ENCODE results near the gene NOXO1.
"Not testable (repeated sequence)": the region's sequence is repeated elsewhere in the genome, so short reads cannot be mapped to it uniquely, and the experiment has no call there.

The NOXO1 gene

DNA sequence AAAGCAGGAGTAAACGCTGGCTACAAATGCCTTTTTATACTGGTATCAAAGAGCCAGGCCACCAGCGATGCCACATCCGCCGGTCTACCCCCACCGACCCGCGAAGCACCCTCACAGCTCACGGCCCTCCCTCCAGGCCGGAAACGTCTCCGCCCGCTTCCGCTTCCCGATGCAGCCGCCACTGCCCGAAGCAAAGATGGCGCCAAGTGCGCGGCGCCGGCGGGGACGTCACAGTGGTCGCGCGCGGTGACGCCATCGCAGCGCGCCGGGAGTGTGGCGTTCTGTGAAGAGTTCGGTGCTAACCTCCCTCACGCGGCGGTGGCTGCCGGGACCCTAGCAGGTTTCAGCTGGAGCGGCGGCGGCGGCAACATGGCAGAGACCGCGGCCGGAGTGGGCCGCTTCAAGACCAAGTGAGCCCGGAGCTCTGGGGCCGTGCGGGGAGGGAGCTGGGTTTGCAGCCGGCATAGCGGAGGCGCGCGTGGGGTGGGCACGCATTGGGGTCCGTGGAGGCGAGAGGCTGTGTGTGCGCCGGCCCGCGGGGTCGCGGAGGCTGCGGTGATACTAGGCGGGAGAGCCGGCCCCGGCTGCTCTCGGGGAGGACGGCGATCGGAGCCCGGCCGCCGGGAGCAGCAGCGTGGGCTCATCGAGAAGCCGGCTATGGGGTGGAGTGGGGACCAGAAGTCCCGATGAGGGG is 9.3 kb downstream of the NOXO1 start, which contains the start of gene TBL3:
Gene TBL3 (plus strand): TSS at position 258 of the 694 bp plus-strand sequence. CDS start 112 bp downstream, at position 370.
- Mint-ChIP-seq H3K36me3 (ENCODE audit: low read depth) (peaks cover 22% of the 10 kb centered on the region), H3K27me3 (no peaks in the 10 kb centered on the region), H3K27ac (peak within 1 kb of the TSS; percentile 98), H3K4me1 (ENCODE audit: low read depth) (peaks cover 24% of the 10 kb centered on the region), H3K4me3 (peak within 1 kb of the TSS; percentile 98), H3K9me3 (no peaks in the 10 kb centered on the region)

DNA sequence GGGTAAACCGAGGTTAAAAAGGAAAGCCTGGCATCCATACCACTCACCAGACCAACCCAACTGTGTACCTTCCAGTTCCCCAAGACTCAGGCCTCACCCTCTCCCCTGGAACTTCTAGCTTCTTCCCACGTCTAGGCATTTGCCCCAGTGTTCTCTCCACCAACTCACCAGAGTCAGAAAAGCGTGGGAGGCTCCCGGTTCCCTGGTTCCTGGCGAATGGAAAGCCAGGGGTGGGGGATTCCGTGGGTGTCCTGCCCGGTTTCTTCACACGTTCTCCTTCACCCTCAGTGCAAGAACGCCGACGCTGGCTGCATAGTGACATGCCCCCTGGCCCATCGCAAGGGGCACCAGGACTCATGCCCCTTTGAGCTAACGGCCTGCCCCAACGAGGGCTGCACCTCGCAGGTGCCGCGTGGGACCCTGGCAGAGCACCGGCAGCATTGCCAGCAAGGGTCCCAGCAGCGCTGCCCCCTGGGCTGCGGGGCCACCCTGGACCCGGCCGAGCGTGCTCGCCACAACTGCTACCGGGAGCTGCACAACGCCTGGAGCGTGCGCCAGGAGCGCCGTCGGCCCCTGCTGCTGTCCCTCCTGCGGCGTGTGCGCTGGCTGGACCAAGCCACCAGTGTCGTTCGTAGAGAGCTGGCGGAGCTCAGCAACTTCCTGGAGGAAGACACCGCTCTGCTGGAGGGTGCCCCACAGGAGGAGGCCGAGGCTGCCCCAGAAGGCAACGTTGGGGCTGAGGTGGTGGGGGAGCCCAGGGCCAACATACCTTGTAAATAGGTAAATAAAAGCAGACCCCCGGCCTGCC is 12.9 kb downstream of the NOXO1 start:
- no peak overlapping the region for H3K27ac Mint-ChIP-seq
- no peaks in the 10 kb centered on the region for H3K27me3 Mint-ChIP-seq
- H3K36me3 Mint-ChIP-seq (ENCODE audit: low read depth), result peaks cover 24% of the 10 kb centered on the region
- H3K4me1 Mint-ChIP-seq (ENCODE audit: low read depth), result peaks cover 37% of the 10 kb centered on the region
- H3K4me3 Mint-ChIP-seq, result no peak overlapping the region
- no peaks in the 10 kb centered on the region for H3K9me3 Mint-ChIP-seq

DNA sequence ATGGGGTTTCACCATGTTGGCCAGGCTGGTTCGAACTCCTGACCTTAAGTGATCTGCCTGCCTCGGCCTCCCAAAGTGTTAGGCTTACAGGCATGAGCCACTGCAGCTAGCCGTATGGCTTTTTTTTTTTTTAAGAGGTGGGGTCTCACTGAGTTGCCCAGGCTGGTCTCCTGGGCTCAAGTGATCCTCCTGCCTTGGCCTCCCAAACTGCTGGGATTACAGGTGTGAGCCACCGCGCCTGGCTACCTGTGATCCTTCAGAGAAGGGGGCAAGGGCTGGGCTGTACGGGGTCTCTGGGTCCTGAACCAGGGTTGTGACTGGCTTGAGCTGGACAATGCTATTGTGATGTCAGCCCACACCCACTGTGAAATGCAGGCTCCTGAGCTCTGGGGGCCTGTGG is 14.8 kb downstream of the NOXO1 start, which contains the start of gene RNF151:
Gene RNF151 (plus strand): TSS at position 397 of the 400 bp plus-strand sequence. CDS start 26 bp downstream, outside the sequence.
- Mint-ChIP-seq H3K27ac (peak within 1 kb of the TSS; percentile 97), H3K4me3 (peak within 1 kb of the TSS; percentile 98), H3K4me1 (ENCODE audit: low read depth) (peaks cover 43% of the 10 kb centered on the region), H3K36me3 (ENCODE audit: low read depth) (peaks cover 43% of the 10 kb centered on the region), H3K9me3 (no peaks in the 10 kb centered on the region), H3K27me3 (no peaks in the 10 kb centered on the region)

DNA sequence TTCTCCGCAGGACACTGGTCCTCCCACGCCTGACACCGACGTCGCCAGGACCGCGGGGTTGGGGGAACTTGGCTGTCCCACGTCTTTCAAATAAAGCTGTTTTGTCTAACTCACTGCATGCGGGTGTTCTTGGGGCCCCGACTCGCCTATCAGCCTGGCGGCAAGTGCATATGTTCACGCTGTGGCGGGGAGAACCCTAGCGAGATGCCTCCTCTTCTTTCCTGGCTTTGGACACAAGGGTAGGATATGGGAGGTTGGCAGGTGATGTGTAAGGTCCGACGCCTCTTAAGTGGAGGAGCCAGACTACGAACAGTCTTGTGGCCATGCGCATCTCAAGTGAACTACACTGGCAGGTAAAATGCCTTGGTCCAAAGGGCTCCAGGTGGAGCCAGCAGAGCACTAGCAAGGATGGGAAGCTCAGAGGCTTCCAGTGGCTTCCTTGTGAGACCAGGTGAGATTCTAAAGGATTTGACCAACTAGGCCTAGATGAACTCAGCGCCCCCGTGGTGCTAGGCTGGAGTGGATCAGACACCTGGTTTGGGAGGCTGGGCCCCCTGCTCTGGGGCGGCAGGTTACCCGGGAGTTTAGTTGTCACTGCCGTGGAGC is 15.8 kb downstream of the NOXO1 start:
- H3K27me3 Mint-ChIP-seq, result no peaks in the 10 kb centered on the region
- no peaks in the 10 kb centered on the region for H3K9me3 Mint-ChIP-seq
- H3K27ac Mint-ChIP-seq, result peak overlapping the region; percentile 97
- peak overlapping the region; percentile 98 for H3K4me3 Mint-ChIP-seq
- H3K4me1 Mint-ChIP-seq (ENCODE audit: low read depth), result peaks cover 45% of the 10 kb centered on the region
- H3K36me3 Mint-ChIP-seq (ENCODE audit: low read depth), result peaks cover 51% of the 10 kb centered on the region

DNA sequence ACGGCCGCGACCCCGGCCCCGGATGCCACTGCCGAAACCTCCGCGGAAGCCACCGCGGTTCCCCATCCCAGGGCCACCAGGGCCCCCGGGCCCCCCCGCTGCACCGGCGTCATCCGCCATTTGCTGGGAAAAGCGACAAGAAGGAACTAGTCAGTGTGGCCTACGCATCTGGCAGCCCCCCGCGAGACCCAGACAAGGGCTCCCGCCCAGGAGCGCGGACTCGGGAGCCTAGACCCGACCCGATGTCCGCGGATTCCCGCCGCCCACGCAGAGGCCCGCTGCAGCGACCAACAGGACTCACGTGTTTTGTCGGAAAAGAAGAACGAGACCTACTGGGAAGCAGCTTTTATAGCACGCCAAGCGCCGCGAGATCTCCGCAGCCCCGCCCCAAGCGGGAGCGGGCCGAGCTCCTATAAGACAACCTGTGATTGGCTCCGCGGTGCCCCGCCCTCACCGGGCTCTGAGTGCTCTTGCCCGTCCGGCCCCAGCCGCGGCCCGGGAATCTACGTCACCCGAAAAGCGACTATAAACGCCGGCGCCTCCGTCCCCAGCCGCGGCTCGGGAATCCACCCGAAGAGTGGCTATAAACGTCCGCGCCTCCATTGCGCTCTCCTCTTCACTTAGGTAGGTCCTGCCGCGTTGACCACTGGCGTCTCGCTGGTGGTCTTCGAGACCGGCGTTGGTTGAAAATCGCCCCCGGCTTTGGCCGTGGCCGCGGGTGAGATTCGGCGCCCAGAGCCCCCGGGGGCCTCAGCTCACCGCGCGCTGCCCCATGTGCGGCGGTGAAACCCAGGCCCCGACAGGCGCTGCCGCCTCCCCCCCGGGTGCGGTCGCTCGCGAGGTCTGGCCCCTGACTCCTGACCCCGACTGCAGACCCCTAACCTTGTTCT is 16.5 kb downstream of the NOXO1 start, which contains the start of gene RPS2:
Gene RPS2 (minus strand): TSS at position 321 of the 890 bp plus-strand sequence. CDS start 201 bp downstream, at position 120.
- no peaks in the 10 kb centered on the region for H3K27me3 Mint-ChIP-seq
- peaks cover 51% of the 10 kb centered on the region for H3K36me3 Mint-ChIP-seq (ENCODE audit: low read depth)
- H3K4me1 Mint-ChIP-seq (ENCODE audit: low read depth), result peaks cover 45% of the 10 kb centered on the region
- H3K9me3 Mint-ChIP-seq, result no peaks in the 10 kb centered on the region
- H3K4me3 Mint-ChIP-seq, result peak within 1 kb of the TSS; percentile 98
- peak within 1 kb of the TSS; percentile 98 for H3K27ac Mint-ChIP-seq

DNA sequence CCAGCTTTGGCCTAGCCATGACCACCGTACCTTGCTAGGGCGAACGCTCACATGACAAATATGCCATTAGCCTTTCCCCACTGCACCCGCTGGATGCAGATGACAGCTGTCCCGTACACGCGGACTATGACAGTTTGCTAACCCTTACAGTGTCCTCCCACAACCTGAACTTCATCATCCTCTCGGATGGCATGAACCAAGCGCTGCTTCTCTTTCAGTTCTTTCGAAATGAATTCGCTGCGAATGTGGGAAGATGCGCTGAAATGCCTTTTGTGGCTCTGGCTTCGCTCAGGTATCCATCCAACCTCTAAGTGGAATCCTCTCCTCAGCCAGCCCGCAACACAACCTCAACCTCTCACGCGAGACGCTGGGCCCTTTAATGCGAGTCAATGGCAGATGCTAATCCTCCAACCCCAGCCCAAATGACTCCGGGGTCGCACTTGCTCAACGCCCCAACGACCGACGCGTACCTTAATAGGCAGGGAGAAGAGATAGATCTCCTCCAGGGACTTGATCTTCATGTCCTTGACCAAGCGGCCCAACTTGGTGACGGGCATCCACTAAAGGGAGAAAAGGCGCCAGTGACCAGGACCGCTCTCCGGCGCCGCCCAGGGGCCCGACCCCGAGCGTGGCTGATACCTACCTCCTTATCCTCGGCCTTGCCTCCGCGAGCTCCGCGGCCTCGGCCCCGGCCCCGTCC is 17.3 kb downstream of the NOXO1 start:
- H3K9me3 Mint-ChIP-seq, result no peaks in the 10 kb centered on the region
- H3K36me3 Mint-ChIP-seq (ENCODE audit: low read depth), result peaks cover 51% of the 10 kb centered on the region
- peak overlapping the region; percentile 98 for H3K27ac Mint-ChIP-seq
- no peaks in the 10 kb centered on the region for H3K27me3 Mint-ChIP-seq
- H3K4me1 Mint-ChIP-seq (ENCODE audit: low read depth), result peaks cover 49% of the 10 kb centered on the region
- peak overlapping the region; percentile 98 for H3K4me3 Mint-ChIP-seq

DNA sequence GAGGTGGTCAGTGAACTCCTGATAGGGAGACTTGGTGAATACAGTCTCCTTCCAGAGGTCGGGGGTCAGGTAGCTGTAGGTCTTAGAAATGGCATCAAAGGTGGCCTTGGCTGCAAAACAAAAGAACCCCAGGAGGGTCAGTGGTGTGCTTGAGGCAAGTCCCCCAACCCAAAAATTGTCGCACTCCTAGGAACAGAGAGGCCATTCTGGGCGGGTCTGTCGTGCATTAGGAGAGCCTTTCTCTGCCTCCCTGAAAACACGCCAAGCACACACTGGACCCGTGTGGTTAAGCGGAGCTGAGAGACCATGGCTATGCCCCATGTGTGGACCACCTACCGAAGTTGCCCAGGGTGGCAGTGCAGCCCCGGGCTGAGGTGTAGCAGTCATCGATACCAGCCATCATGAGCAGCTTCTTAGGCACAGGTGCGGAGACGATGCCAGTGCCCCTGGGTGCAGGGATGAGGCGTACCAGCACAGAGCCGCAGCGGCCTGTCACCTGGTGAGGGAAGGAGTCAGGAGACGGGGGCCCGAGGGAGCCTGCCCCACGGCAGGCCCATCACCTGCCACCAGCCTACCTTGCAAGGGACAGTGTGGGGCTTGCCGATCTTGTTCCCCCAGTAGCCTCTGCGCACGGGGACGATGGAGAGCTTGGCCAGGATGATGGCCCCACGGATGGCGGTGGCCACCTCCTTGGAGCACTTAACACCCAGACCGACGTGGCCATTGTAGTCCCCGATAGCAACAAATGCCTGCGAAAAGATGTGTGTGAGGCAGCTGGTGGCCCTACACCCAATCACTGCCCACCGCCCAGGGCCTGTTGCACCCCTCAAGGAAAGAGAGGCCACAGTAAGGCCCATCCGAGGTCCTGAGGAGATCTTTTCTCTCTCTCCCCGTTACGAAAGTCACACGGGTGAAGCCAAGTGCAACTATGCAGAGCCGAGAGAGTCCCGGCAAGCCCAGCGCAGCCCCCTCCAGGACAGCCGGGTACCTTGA is 18.8 kb downstream of the NOXO1 start:
- Mint-ChIP-seq H3K4me3 (peak overlapping the region; percentile 98), H3K27ac (peak overlapping the region; percentile 98), H3K36me3 (ENCODE audit: low read depth) (peaks cover 48% of the 10 kb centered on the region), H3K4me1 (ENCODE audit: low read depth) (peaks cover 49% of the 10 kb centered on the region)
- H3K9me3 Mint-ChIP-seq, H3K27me3 Mint-ChIP-seq: not testable (repeated sequence)

DNA sequence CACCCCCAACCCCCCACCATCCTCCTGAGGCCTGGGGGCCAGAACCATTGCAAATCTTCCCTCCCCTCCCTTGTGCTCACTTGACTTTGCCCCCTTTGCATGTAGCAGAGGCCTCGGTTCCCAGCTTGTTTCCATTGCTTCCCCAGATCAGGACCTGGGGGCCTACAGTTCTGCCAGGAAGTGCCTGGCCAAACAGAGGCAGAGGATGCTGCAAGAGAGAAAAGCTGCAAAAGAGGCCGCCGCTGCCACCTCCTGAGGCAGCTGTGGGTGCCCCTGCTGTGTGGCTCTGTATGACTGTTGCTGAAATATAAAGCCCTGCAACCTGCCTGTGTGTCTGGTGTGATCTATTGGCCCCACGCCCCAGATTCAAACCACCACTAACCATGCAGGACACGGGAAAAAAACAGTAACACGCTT is 19.6 kb downstream of the NOXO1 start:
- H3K27ac Mint-ChIP-seq, result peak overlapping the region; percentile 98
- H3K4me1 Mint-ChIP-seq (ENCODE audit: low read depth), result peaks cover 49% of the 10 kb centered on the region
- H3K9me3 Mint-ChIP-seq, result no peaks in the 10 kb centered on the region
- peaks cover 45% of the 10 kb centered on the region for H3K36me3 Mint-ChIP-seq (ENCODE audit: low read depth)
- H3K27me3 Mint-ChIP-seq, result no peaks in the 10 kb centered on the region
- H3K4me3 Mint-ChIP-seq, result peak overlapping the region; percentile 98

DNA sequence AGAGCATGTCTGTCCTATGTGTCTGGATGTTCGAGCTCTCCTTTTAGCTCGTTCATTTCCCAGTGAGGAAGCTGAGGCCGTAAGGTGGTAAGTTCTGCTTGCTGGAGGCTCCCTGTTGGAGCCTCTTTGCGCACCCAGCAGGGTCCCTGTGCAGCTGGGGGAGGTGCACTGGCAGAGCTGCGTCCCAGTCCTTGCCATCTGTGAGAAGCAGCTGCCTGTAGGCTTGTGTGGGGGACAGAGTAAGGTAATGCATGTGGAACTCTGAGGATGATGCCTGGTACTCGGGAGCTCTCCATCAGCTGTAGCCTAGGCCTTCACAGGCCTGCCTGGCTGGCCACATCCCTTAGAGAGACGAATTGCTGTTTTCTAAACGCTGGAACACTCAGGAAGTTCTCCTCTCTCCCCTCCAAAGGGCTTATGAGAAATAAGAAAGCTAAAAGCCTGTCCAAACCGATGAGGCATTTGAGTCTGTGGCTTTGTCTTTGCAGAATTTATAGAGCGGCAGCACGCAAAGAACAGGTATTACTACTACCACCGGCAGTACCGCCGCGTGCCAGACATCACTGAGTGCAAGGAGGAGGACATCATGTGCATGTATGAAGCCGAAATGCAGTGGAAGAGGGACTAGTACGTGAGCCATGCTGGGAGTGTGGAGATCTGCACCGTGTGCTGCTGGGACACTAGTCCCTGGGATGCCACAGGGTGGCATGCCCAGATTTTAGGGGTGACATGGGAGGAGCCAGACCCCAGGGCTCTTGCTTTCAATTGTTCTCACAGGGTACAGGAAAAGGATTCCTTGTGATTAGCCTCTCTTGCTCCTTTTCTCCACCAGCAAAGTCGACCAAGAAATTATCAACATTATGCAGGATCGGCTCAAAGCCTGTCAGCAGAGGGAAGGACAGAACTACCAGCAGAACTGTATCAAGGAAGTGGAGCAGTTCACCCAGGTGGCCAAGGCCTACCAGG is 20.3 kb downstream of the NOXO1 start:
- Mint-ChIP-seq H3K4me3 (peak overlapping the region; percentile 98), H3K27ac (peak overlapping the region; percentile 91), H3K36me3 (ENCODE audit: low read depth) (peaks cover 44% of the 10 kb centered on the region), H3K9me3 (no peaks in the 10 kb centered on the region), H3K4me1 (ENCODE audit: low read depth) (peaks cover 49% of the 10 kb centered on the region), H3K27me3 (no peaks in the 10 kb centered on the region)

DNA sequence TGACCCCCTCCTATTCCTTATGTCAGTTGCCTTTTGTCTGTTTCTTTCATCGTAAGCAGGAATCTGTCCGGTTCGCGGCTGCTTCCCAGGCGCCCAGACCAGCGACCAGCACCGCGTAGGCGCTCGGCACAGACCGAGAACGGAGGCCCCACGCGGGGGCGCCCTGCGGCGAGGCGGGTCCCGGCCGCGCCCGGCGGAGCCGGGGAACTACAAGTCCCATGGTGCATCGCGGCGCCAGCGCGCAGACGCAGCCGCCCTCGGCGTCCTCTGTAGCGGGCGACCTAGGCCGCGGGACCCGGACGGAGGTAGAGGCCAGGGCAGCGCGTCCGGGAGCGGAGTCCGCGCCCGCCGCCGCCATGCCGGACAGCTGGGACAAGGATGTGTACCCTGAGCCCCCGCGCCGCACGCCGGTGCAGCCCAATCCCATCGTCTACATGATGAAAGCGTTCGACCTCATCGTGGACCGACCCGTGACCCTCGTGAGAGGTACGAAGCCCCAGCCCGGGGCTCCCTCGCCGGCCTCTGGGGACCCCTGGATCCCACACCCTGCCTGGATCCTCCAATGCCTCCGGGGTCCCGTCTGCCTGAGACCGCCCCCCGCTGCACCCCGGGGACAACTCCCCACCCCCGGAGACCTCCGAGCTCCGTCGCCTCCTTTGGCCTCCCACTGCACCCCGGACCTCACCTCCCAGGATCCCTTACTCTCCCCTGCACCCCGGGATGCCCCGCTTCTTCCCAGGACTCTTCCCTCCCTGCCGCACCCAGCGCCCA is 21.8 kb downstream of the NOXO1 start, which contains the start of gene NDUFB10:
Gene NDUFB10 (plus strand): TSS at position 270 of the 771 bp plus-strand sequence. CDS start 87 bp downstream, at position 357.
- H3K4me1 Mint-ChIP-seq (ENCODE audit: low read depth), result peaks cover 43% of the 10 kb centered on the region
- H3K27me3 Mint-ChIP-seq, result no peaks in the 10 kb centered on the region
- H3K27ac Mint-ChIP-seq, result peak within 1 kb of the TSS; percentile 91
- H3K36me3 Mint-ChIP-seq (ENCODE audit: low read depth), result peaks cover 37% of the 10 kb centered on the region
- no peaks in the 10 kb centered on the region for H3K9me3 Mint-ChIP-seq
- peak within 1 kb of the TSS; percentile 98 for H3K4me3 Mint-ChIP-seq

DNA sequence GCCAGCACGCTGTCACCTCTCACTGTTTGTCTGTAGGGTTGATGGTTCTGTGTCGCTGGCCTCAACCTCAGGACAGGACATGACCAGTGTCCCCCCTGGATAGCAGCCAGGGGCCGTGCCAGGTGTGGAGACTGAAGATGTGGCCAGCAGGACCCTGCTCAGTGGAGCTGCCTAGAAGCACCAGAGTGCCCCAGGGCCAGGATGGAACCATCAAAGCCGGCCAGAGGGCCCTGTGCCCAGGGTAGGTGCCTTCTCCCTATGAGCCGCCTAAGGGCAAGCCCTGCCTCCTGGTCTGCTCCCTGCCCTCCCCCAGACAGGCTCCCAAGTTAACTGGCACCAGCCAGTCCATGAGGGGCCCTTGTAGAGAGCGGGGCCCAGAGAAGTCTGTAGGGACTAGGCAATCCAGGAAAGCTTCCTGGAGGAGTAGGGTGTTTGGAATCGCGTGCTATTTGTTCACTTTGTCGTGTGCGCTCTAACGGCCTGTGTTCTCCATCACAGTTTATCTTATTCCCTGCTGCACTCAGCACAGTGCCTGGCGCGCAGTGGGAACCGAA is 22.5 kb downstream of the NOXO1 start:
- peak overlapping the region; percentile 91 for H3K27ac Mint-ChIP-seq
- H3K9me3 Mint-ChIP-seq, result no peaks in the 10 kb centered on the region
- peaks cover 32% of the 10 kb centered on the region for H3K36me3 Mint-ChIP-seq (ENCODE audit: low read depth)
- H3K4me1 Mint-ChIP-seq (ENCODE audit: low read depth), result peaks cover 40% of the 10 kb centered on the region
- peak overlapping the region; percentile 98 for H3K4me3 Mint-ChIP-seq
- H3K27me3 Mint-ChIP-seq, result no peaks in the 10 kb centered on the region

All from stimulated activated naive CD8-positive, alpha-beta T cell treated with anti-CD3 and anti-CD28 coated beads, Interleukin-15, Interleukin-2, amounts not matched to agents 100 ng/mL and 50 ng/mL, for 24 hours (primary cell).